HG02970 (cell line): ENCODE data around the gene SLCO2B1.

Experiments used
- ATAC-seq: cut with Tn5 transposase; IDR thresholded peaks from one replicate; pipeline ENCODE4 v1.9.1; 2021; ENCODE audit warnings: mild to moderate bottlenecking, moderate library complexity, moderate number of reproducible peaks; ENCODE audit not compliant: unreplicated experiment, low FRiP score

SLCO2B1 gene

DNA sequence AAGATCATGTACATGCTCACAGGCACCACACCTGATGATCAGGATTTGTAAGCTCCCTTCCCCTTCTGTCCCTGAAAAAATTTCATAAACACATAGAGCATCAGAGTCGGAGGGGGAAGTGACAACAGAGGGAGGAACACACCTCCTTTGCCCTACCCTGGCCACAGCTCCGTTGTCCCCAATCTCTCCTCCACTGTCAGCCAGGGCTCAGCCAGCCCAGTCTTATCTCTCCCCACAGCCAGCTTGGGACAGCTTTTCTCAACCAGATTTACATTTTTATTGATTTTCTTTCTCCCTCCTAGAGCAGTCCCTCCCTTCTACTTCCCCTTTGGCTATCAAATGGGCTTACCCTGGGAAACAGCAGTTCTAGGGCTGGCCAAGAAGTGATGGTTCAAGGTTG is 57.5 kb downstream of the SLCO2B1 start:
- no peak for ATAC-seq

DNA sequence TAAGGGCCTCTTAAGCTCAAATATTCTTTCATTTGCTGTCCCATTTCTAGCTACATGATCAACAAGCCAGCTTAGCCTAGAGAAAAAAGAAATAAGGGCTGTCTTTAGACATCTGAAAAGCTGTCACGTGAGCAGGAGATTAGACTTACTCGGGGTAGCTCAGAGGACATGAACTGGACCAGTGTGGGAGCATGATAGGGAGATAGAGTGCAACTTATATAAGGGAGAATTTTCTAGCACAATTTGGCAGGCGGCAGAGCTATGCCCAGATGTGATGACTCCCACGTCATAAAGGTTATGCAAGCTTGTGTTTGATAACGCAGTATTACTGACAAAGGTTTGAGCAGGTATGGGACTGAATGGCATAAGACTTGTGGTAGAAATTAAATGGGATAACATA is 61.5 kb downstream of the SLCO2B1 start:
- no peak for ATAC-seq

DNA sequence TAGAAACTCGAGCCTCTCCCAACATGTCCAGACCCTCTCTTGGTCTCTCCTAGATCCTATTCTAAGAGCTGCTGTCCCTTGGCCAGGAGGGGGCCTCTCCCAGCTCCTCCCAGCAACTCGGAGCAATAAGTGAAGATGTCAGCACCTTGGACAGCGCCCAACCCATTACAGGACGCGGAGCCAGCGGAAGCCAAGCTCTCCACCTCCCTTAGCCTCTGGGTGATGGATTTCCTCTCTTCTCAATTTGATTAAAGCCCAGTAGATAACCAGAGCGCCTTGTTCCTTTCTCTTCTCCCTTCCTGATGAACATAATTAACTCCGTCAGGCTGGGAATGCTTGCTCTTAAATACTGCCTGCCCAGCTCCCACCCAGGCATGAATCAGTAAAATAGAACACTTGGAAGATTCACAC is 63.5 kb downstream of the SLCO2B1 start:
- ATAC-seq = no peak

DNA sequence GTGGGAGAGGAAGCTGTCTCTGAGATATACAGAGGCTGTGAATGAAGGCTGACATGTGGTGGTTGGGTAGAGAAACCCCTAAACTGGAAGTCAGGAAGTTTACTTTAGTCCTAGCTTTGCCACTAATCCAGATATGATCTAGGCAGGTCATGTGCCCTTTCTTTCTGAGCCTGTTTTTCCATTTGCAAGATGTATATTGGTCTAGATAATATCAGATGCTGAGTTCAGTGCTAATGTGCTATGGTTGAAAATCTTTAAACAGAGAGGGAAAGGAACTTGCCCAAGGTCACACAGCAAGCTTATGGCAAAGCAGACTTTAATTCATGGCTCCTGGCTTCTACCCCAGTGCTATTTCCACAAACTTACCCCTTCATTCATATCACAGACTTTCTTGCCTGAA is 63.9 kb downstream of the SLCO2B1 start:
- ATAC-seq = no peak

DNA sequence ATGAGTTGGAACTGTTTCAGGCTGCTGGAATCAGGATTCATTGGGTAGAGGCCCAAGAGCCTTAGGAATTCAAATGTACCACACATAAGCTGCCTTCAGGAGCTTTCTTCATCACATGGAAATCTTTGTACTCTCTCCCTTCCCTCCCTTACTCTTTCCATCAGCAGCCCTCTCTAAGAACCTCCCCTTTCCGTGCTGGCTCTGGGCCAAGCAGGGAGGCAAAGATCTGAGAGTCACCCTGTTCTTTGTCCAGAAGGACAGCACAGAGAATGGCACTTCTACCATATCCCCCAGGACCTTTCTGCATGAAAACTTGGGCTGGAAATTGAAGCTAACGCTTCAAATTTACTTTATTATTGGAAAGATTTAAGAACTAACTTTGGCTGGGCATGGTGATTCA is 69.0 kb downstream of the SLCO2B1 start:
- ATAC-seq = no peak

DNA sequence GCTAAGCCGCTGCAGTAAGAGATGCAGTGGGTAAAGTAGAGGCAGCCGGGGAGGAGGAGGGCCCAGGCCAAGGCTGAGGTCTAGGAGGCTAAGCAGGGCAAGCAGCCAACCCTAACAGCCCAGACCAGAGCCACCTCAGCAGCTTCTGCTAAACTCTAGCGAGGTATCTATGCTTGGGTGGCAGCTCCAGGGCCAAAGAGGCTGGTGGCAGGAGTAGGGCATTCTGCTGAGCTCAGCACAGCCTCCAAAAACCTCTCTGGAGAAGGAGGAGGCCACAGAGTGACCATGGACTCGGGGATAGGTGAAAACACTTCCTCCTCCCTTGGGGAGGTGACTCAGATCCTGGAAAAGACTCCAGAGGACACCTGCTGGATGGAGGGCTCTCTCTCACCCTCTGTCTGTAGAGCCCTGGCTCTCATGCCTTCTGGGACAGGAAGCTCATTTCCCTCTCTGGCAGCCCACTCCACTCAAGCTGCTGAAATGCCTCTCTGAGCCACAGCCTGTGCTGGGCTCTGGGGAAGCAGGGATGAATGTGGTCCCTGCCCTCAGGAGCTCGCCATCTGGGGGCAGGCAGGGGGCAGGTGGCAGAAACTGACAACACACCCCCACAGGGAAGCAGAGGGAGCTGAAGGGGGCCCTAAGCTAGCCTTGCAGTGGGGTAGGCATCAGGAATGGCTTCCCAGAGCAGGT is 73.2 kb downstream of the SLCO2B1 start:
- no peak for ATAC-seq

DNA sequence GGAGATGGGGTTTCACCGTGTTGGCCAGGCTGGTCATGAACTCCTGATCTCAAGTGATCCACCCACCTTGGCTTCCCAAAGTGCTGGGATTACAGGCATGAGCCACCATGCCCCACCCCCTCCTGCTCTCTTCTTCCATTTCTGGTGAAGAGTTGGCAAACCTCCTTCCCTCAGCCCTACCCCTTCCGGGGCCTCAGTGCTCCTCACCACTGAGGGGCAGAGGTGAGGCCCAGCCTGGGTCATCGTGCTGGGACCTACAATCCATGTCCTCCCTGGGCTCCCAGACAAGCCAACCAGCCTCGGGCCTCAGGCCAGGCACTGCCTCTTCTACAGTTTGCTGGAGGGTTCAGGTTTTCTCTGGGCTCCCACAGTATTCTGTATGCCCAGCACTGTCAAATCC is 74.9 kb downstream of the SLCO2B1 start:
- no peak for ATAC-seq

DNA sequence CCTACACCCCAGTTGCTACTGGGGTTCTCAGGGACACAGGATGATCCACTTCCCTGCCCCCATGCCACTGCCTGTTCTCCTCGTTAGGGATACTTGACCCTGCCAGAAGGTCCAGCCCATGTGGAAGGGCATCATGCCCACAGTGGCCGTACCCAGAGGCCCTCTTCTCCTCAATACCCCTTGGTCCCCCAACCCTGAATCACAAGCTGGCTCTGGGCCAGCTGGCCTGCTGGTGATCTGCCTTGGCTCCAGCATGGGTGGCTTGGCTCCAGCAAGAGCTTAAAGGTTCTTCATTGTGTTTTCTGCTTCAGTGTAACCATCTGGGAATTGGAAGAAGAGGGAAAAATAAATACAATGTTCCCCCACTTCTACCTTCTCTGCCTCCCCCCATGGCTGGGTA is 78.6 kb downstream of the SLCO2B1 start:
- no peak for ATAC-seq

DNA sequence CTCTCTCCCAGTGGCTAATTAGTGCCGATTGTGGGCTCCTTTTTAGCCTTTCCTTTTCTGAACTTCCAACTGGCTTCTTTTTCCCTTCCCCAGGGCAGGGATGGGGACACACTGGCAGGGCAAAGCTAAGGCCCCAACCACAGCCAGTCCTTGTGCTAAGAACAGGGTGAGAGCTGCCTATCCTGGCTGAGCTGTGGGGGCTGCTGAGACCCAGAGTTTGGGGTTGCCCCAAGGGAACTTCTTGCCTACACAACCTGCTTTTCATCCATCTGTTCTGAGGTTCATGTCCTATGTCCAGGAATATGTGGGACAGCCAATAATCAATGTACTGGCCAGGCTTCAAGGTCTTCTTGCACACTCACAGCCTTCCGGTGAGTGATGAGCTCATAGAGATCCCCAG is 79.7 kb downstream of the SLCO2B1 start:
- no peak for ATAC-seq

DNA sequence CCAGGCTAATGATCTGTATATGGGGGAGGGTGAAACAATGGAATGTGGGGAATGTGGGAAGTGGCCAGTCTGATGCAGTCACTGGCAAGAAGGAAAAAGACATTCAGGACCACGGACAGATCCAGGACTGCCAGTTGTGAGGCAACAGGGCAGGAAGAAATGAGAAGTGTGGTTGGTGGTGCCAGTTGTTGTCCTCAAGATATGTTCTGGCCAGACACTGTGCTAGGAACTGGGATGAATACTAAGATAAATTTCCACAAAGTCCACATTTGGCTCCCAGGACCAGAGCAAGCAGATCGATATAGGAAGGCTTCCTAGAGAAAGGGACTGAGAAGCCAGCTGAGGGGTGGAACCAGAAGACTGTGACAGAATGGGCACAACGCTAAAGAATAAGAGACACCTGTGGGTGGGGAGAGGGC is 82.9 kb downstream of the SLCO2B1 start:
- no peak for ATAC-seq

DNA sequence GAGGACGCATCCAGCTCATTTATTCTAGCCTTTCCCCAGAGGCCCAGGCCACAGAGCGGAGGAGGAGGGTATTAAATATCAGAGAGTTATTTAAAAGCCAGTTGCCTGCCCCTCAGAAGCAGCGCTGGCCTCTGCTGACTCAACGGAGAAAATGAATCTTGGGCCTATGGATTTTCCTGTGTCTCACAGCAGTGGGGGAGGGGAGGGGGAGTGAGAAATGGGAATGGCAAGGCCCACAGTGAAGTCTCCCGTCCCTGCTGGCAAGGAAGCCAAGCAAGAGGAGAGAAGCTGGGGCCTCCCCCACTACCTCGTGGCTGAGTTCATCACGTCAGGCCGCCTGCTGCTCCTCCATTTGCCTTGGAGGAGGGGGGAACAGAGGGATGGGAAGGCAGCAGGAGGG is 85.2 kb downstream of the SLCO2B1 start:
- no peak for ATAC-seq

DNA sequence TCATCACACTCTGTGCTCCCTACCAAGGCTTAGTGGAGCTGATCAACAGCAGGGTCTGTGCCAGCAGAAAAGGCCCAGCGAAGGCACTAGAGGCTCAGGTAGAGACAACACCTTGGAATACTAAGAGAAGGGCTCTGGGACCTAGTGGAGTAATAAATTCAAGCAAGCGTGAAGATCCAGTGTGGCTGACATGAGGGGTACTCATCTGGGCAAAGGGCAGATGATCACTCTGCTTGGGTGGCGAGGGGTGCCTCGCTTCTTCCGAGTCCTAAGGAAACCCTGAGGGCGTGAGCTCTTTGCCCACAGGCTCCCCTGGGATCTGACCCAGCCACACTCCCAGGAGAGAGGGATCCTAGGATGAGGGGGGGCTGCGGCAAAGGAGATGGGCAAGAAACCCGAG is 86.1 kb downstream of the SLCO2B1 start:
- no peak for ATAC-seq

DNA sequence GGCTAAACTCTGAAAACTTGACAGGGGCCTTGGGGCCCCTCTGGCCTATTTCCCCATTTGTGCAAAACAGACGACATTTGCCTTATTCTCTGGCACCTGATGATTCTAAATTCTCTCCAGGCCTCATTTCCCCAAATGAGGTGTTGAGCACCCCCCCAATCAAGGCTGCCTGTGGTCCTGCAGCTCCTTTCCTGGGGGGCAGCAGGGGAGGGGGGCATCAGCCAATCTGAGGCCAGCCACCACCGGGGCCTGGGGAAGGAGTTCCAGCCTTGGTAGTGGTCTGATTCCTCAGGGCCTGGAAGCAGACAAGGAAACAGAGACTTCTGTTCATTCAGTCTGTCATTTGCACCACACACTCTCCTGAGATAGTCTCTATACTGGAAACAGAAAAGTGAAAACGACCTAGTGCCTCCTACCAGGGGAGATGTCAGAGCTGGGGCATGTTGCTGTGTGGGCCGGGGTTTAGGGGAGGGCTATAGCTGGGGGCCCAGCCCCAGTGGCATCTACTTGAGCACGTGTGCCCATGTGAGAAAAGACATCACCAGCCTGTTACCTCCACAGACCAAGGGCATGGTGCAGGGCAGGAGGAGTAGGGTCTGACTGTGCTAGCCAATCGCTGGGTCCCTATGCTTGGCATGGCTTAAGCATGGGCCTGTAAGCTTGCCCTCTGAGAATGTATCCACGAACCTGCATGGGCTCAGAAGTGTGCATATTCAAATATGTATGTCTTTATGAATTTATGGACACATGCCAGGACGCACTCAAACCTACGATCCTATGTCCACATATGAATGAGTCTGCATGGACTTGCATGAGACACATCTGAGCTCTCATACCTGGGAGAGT is 87.9 kb downstream of the SLCO2B1 start:
- ATAC-seq = no peak

DNA sequence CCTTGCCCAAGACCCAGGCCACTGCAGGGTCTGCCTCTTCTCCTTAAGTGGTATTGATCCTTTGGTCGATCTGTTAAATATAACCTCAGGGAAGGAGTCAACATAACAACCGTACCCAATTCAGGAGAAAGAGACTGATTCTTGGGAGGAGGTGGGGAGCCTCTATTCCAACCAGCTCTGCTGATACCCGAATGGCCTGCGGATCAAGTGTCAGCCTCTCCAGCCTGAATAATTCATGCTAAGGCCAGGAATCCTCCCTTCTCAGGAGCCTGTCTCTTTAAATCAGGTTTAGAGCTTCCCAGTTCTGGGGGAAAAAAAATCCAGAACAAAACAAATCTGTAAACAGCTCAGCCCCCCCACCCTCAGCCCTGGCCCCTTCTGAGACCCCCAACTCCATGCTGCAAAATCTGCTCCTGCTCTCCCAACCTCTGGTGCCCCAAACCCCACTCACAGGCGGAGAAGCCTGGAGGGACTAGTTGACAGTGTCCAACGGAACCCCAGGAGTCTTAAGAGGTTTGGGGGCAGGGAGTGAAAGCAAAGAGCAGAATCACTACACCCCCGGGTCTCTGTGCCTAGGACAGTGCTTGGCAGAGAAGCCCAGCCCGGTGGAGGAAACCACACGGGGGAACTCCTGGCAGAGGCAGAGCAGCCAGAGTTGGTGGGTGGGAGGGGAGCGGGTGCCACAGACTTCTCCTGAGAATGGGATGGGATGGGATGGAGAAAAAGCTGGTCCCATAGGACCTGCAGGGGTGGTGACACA is 88.8 kb downstream of the SLCO2B1 start:
- ATAC-seq = no peak

DNA sequence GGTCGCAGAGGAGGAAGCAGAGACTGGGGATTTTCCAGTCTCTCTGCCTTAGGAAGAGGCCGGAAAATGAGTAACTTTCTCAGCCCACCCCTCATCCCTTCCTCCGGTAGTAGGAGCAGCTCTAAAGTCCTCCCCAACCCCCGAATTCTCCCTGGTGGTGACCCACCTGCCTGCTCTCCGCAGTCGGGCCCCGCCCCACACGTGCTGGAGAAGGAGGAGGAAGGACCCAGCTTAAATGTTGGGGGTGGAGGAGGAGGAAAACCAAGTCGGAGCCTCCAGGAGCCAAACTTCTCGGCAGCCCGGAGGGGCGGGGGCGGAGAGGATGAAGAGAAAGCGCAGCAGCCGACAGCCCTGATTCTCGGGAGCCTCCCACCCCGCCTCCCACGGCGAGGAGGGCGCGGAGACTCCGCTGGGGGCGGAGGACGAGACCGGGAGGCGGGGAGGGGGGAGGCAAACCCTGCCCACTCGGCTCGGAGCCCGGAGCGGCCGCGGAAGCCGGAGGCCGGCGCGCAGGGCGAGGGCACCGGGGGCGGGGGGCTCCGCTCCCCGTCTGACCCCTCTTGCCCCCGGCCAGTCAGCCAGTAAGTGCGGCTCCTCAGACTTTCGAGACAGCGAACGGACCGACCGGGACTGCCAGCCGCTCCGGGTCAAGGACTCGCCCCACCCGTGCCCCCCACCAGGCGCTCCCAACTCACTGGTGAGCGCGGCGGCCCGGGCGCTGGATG is 89.6 kb downstream of the SLCO2B1 start, which contains the start of gene TPBGL:
Gene TPBGL (plus strand): TSS at position 464 of the 725 bp plus-strand sequence. CDS start 276 bp downstream, outside the sequence.
- ATAC-seq = no peak

DNA sequence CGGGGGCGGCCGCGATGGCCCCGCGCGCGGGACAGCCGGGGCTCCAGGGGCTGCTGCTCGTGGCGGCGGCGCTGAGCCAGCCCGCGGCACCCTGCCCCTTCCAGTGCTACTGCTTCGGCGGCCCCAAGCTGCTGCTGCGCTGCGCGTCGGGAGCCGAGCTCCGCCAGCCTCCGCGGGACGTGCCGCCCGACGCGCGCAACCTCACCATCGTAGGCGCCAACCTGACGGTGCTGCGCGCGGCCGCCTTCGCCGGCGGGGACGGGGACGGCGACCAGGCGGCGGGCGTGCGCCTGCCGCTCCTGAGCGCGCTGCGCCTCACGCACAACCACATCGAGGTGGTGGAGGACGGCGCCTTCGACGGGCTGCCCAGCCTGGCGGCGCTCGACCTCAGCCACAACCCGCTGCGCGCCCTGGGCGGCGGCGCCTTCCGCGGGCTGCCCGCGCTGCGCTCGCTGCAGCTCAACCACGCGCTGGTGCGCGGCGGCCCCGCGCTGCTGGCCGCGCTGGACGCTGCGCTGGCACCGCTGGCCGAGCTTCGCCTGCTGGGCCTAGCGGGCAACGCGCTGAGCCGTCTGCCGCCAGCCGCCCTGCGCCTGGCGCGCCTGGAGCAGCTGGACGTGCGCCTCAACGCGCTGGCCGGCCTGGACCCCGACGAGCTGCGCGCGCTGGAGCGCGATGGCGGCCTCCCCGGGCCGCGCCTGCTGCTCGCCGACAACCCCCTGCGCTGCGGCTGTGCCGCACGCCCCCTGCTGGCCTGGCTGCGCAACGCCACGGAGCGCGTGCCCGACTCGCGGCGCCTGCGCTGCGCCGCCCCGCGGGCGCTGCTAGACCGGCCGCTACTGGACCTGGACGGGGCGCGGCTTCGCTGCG is 90.4 kb downstream of the SLCO2B1 start:
- ATAC-seq = peak; percentile 73

DNA sequence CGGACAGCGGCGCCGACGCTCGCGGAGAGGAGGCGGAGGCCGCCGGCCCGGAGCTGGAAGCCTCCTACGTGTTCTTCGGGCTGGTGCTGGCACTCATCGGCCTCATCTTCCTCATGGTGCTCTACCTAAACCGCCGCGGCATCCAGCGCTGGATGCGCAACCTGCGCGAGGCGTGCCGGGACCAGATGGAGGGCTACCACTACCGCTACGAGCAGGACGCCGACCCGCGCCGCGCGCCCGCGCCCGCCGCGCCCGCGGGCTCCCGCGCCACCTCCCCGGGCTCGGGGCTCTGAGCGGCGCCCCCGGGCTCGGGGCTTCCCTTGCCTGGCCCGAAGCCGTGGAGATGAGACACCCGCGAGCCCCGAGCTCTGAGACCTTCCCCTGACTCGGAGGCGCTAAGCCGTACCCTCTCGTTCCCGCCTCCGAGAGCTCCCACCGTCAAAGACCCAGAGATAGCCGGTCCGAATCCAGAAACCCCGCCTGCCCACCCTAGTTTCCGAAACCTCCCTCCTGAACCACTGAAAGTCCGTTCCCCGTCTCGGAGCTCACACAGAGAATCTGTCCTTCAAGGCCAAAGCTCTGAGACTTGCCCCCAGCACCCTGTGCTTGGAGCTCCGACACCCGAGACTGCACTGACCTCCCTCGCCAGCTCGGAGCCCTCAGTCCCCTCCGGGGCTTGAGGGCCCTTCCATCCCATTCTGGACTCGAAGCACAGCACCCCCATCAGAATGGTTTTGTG is 91.2 kb downstream of the SLCO2B1 start:
- no peak for ATAC-seq

DNA sequence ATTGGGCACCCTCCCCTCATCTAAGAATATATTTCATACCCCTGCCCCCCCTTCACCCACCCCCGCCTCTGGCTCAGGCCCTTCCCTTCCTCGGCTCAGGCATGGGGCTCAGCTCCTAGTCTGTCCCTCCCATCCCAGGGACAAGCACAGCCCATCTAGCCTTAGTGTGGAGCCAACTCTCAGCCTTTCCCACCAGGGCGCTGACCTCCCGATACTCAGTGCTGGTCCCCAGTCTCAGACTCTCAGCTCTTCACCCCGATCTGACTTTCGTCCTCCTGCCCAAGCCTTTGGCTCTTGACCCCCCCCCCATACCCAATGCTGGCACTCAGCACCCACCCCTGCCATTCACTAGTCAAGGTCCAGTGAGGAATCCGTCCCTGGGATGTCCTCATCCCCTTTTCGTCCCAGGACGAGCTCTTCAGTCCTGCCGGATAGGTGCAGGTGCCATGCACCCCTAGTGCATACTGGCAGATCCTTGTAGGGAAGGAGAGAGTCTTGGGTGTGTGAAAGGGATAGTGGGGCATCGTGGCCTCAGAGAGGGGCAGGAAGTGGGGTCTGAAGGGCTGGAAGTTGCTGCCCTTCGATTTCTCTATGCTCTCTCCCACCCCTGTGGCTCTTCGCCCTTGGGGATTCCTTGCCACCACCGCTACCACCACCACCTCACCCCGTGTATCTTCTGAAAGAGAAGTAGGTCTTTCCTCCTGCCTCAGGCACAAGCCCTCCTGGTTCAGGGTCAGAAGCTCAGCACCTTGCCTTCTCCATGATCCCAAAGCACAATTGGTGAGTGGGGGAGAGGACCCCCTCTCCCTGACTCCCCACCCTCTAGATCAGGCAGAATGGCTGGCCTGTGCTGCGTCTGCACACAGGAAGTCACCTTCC is 92.1 kb downstream of the SLCO2B1 start:
- ATAC-seq = no peak
